HG03280 (cell line): ENCODE data around the gene OR2T34.
"Not testable (repeated sequence)": the region's sequence is repeated elsewhere in the genome, so short reads cannot be mapped to it uniquely, and the experiment has no call there.

ENCODE experiments used
- ATAC-seq: cut with Tn5 transposase; IDR thresholded peaks from one replicate; pipeline ENCODE4 v1.9.1; 2021; ENCODE audit warnings: mild to moderate bottlenecking, moderate library complexity; ENCODE audit not compliant: unreplicated experiment

Gene OR2T34

GRCh38 chr1:248565530-248566373 lies 8.8 kb downstream of the OR2T34 start:
- ATAC-seq: peak; percentile 79

DNA sequence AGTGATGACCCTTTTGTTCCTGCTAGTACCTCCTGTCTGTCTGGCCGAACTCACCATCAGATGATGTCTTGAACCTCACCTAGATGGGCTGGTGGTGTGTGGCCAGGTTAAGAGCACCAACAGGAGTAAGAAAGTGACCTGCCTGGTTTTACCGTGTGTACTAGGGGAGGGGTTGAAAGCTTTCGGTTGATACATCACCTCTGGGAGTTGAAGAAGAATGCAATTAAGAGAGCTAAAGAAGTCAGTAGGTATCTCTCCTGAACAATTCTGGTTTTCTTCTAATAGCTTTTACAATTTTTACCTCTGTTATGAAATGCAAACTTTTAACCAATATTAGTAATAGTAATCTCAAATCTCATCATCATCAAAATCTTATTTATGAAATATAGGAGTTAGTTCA lies 11.9 kb downstream of the OR2T34 start, which contains the start of gene OR2T29:
TSS of gene OR2T29 (minus strand) at position 101 of the 400 bp plus-strand sequence. CDS start 3,281 bp downstream, outside the sequence.
- not testable (repeated sequence) for ATAC-seq

GRCh38 chr1:248551027-248551426 lies 23.5 kb downstream of the OR2T34 start:
- ATAC-seq: not testable (repeated sequence)

DNA sequence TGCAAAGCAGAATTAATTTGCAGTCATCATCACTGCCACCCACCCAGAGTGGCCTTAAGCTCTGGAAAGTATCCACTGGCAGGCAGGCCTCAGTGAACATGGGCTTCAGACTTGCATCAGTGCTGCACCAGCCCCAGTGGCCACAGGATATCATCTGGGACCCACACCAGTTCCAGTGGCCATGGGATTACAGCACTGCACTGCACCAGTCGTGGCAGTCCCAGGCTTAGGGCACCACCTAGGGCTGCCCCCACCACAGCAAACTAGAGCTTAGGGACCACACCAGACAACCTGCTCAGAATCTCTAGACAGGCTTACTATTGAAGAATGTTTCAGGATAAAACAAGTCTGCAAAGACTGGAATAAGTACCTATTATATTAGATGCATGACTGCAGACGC lies 27.2 kb downstream of the OR2T34 start:
- not testable (repeated sequence) for ATAC-seq

- not testable (repeated sequence) for ATAC-seq
Measured at GRCh38 chr1:248537449-248537848, 37.1 kb downstream of the OR2T34 start.
